Measurements from ENCODE around the gene OR2H1.

The OR2H1 gene

GRCh38 chr6:29510746-29511300 lies 53.9 kb downstream of the OR2H1 start:
- no peak for DNase-seq

All from fibroblast of skin of back (primary cell).